Keratinocyte (primary cell): Measurements from ENCODE around the gene EYS. TPM values are rescaled to one million over a fixed set of nuclear protein-coding genes. Genes with fewer than 3 reads are reported as not detected.

ENCODE experiments used
- DNase-seq: peaks from one replicate; pipeline ENCODE4 v3.0.0-alpha.2; 2011; ENCODE audit warnings: low read depth, missing footprints, low spot score
- FAIRE-seq: peaks from 2 replicates; lab custom pipeline; 2011; peaks lifted over from hg19 to GRCh38; lab: Jason Lieb, UNC
- H2AFZ ChIP-seq: 2 replicates; pipeline ENCODE4 v1.6.0; 2012; ENCODE audit warnings: low read length, control low read depth, inconsistent platforms; ENCODE audit not compliant: control insufficient read depth
- H3K27ac ChIP-seq: 2 replicates; pipeline ENCODE4 v1.5.1; 2011; ENCODE audit warnings: low read length; ENCODE audit not compliant: control insufficient read depth, insufficient read depth
- H3K27me3 ChIP-seq: 3 replicates; pipeline ENCODE4 v1.6.0; 2011; ENCODE audit warnings: low read length; ENCODE audit not compliant: control insufficient read depth, insufficient read depth; ENCODE audit errors: extremely low read depth
- H3K36me3 ChIP-seq, 2 experiments: 2 replicates in 1 of 2; 3 replicates in 1 of 2; pipeline ENCODE4 v1.5.1; 2011; ENCODE audit warnings: low read length in 2 of 2, mild to moderate bottlenecking in 1 of 2; ENCODE audit not compliant: control insufficient read depth in 2 of 2, insufficient read depth in 2 of 2; ENCODE audit errors: extremely low read depth in 1 of 2
- H3K4me1 ChIP-seq: 3 replicates; pipeline ENCODE4 v1.5.1; 2011; ENCODE audit warnings: low read length; ENCODE audit not compliant: control insufficient read depth, insufficient read depth; ENCODE audit errors: extremely low read depth
- H3K4me2 ChIP-seq: 3 replicates; pipeline ENCODE4 v1.6.0; 2011; ENCODE audit warnings: low read depth, low read length; ENCODE audit not compliant: control insufficient read depth, insufficient read depth; ENCODE audit errors: extremely low read depth
- H3K4me3 ChIP-seq, 3 experiments: fragments of 200-600 bp in 1 of 3; sonication (generic) in 1 of 3; 2 replicates in 2 of 3; 3 replicates in 1 of 3; pipeline ENCODE4 v1.5.1; 2011 to 2016; ENCODE audit warnings: low read length in 3 of 3, mild to moderate bottlenecking in 3 of 3, control low read depth in 2 of 3, inconsistent platforms in 1 of 3, low read depth in 1 of 3, mixed read lengths in 1 of 3, mixed run types in 1 of 3, moderate library complexity in 1 of 3; ENCODE audit not compliant: control insufficient read depth in 2 of 3, insufficient read depth in 2 of 3; ENCODE audit errors: extremely low read depth in 1 of 3
- H3K79me2 ChIP-seq: 2 replicates; pipeline ENCODE4 v1.6.0; 2012; ENCODE audit warnings: low read length; ENCODE audit not compliant: control insufficient read depth, insufficient read depth
- H3K9ac ChIP-seq: 3 replicates; pipeline ENCODE4 v1.6.0; 2011; ENCODE audit warnings: low read length; ENCODE audit not compliant: control insufficient read depth, insufficient read depth; ENCODE audit errors: extremely low read depth
- H3K9me1 ChIP-seq: 3 replicates; pipeline ENCODE4 v1.6.0; 2011; ENCODE audit warnings: low read length; ENCODE audit not compliant: control insufficient read depth, insufficient read depth; ENCODE audit errors: extremely low read depth
- H3K9me3 ChIP-seq: 2 replicates; pipeline ENCODE4 v1.5.1; 2012; ENCODE audit warnings: low read depth, low read length; ENCODE audit not compliant: control insufficient read depth
- H4K20me1 ChIP-seq: 3 replicates; pipeline ENCODE4 v1.6.0; 2011; ENCODE audit warnings: low read length; ENCODE audit not compliant: control insufficient read depth, insufficient read depth; ENCODE audit errors: extremely low read depth
- EZH2 ChIP-seq: IDR thresholded peaks from one replicate; pipeline ENCODE4 v1.6.1; 2012; ENCODE audit warnings: inconsistent platforms, mild to moderate bottlenecking, low read length, moderate library complexity
- dilution Hi-C: fragments of 300-500 bp; cut with MboI; formaldehyde crosslinking; loops from one replicate; pipeline ENCODE4 v1.7.0; 2020; ENCODE audit warnings: low sequenced_read_pairs; ENCODE audit not compliant: extremely low pct_ligation_motif_present
- polyA plus RNA-seq, 5 experiments: library from polyadenylated mRNA; depleted of rRNA in 3 of 5; stranded (reverse) in 3 of 5; stranded (forward) in 1 of 5; unstranded in 1 of 5; fragments of >200 nt; gene quantifications; 1 replicate in 1 of 5; 2 replicates in 3 of 5; 3 replicates in 1 of 5; pipeline versions ENCODE4 v1.2.1 to v1.2.3, GENCODE V29; 2011 to 2012; ENCODE audit warnings: missing spikeins in 2 of 5, low read depth in 1 of 5, low replicate concordance in 1 of 5
- TF ChIP-seq, protein P1 (sequence below), 3 experiments: IDR thresholded peaks in 1 of 3; conservative IDR thresholded peaks in 1 of 3; optimal IDR thresholded peaks in 1 of 3; 2 replicates in 2 of 3; 3 replicates in 1 of 3; pipeline versions ENCODE3 to v1.5.1; 2011; ENCODE audit warnings: low read length in 3 of 3, mild to moderate bottlenecking in 3 of 3, moderate library complexity in 2 of 3, control low read depth in 1 of 3, inconsistent platforms in 1 of 3; ENCODE audit not compliant: insufficient read depth in 2 of 3; ENCODE audit errors: extremely low read depth in 1 of 3

EYS gene
- polyA plus RNA-seq, 1 donor (not counting 4 experiments of a cell fraction or from before 2014, with no cell fraction given) = 0.34 TPM

DNA sequence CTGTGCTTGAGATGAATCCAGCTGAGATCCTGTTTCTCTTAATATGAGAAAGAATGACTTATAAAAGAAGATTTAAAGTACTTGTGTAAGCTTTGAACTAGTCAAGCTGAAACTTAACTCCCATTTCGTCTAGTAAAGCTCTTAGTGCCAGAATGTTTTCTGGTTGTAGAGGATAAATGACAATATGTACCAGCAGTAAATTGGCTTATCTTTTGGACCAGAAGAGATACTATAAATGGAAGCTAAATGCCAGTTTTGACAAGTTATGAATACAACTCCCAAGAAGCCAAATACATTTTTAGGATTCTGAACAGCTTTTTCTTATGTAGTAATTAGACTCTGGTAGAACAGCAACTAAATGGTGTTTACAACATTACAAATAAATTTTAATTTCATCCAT is 608.7 kb downstream of the EYS start:
- Histone ChIP-seq H3K9me3 (no peaks in the 10 kb centered on the region), H3K27me3 (no peaks in the 10 kb centered on the region), H3K4me3 (no peak overlapping the region), H3K9ac (no peak overlapping the region), H3K79me2 (no peaks in the 10 kb centered on the region), H3K4me1 (no peaks in the 10 kb centered on the region), H3K27ac (no peak overlapping the region), H3K36me3 (no peaks in the 10 kb centered on the region), H3K9me1 (no peaks in the 10 kb centered on the region), H2AFZ (no peak overlapping the region), H3K4me2 (no peak overlapping the region), H4K20me1 (no peaks in the 10 kb centered on the region)
- TF ChIP-seq, protein P1, sequence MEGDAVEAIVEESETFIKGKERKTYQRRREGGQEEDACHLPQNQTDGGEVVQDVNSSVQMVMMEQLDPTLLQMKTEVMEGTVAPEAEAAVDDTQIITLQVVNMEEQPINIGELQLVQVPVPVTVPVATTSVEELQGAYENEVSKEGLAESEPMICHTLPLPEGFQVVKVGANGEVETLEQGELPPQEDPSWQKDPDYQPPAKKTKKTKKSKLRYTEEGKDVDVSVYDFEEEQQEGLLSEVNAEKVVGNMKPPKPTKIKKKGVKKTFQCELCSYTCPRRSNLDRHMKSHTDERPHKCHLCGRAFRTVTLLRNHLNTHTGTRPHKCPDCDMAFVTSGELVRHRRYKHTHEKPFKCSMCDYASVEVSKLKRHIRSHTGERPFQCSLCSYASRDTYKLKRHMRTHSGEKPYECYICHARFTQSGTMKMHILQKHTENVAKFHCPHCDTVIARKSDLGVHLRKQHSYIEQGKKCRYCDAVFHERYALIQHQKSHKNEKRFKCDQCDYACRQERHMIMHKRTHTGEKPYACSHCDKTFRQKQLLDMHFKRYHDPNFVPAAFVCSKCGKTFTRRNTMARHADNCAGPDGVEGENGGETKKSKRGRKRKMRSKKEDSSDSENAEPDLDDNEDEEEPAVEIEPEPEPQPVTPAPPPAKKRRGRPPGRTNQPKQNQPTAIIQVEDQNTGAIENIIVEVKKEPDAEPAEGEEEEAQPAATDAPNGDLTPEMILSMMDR (optimal IDR thresholded peaks at IDR 0.05 in 1 of 3, IDR thresholded peaks at IDR 0.05 in 1 of 3, conservative IDR thresholded peaks at IDR 0.05 in 1 of 3; ENCODE audit: extremely low read depth in 1 of 3, insufficient read depth in 2 of 3, low read length in 3 of 3) = no peak
- TF ChIP-seq EZH2 = no peak
- dilution Hi-C loops = no loop called here
- DNase-seq = no peak
- FAIRE-seq = no peak

DNA sequence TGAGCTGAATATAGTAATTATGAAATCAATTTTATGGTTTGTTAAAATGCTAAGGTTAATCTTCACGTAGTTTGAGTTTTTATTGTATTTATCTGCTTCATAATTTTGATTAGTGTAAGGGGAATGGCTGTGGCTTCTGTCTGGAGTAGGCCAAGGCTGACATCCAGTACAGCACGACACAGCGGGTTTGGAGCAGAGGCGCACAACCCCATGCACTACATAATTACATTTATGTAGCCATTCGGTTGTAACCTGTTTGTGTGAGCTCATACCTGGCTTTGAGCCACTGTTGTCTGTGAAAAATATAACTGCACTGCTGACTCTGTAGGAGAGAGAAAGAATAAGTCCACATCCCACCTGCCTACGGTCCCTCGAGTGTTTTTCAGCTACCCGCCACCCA is 615.5 kb downstream of the EYS start:
- no peaks in the 10 kb centered on the region for H3K4me1 ChIP-seq
- no peaks in the 10 kb centered on the region for H4K20me1 ChIP-seq
- no peak overlapping the region for H3K4me2 ChIP-seq
- no peak overlapping the region for H3K9ac ChIP-seq
- dilution Hi-C loops = no loop called here
- TF ChIP-seq, protein P1 (optimal IDR thresholded peaks at IDR 0.05 in 1 of 3, IDR thresholded peaks at IDR 0.05 in 1 of 3, conservative IDR thresholded peaks at IDR 0.05 in 1 of 3; ENCODE audit: extremely low read depth in 1 of 3, insufficient read depth in 2 of 3, low read length in 3 of 3) = no peak
- H3K9me3 ChIP-seq = no peaks in the 10 kb centered on the region
- no peaks in the 10 kb centered on the region for H3K36me3 ChIP-seq
- FAIRE-seq = no peak
- H2AFZ ChIP-seq = no peak overlapping the region
- no peaks in the 10 kb centered on the region for H3K79me2 ChIP-seq
- no peaks in the 10 kb centered on the region for H3K27me3 ChIP-seq
- H3K4me3 ChIP-seq = no peak overlapping the region
- H3K27ac ChIP-seq = no peak overlapping the region
- H3K9me1 ChIP-seq = no peaks in the 10 kb centered on the region
- no peak for DNase-seq
